HepG2 (cell line): ENCODE measurements around the gene CFAP43. TPM values are rescaled to one million over a fixed set of nuclear protein-coding genes. Genes with fewer than 3 reads are reported as not detected.

Experiments used
- ELF3 ChIP-seq: IDR thresholded peaks from 2 replicates; pipeline ENCODE4 v1.6.1; 2016; ENCODE audit warnings: missing genetic modification reagents, missing compliant biosample characterization
- MYNN ChIP-seq: sonication (generic); formaldehyde crosslinking; IDR thresholded peaks from 2 replicates; pipeline ENCODE4 v1.4.0; 2020; ENCODE audit warnings: mild to moderate bottlenecking, low read depth, missing genetic modification reagents
- PAXIP1 ChIP-seq: sonication (generic); formaldehyde crosslinking; conservative IDR thresholded peaks from 2 replicates; pipeline ENCODE4 v1.4.0; 2020; ENCODE audit warnings: mild to moderate bottlenecking, missing genetic modification reagents, moderate library complexity
- POLR2AphosphoS5 ChIP-seq: IDR thresholded peaks from 2 replicates; pipeline ENCODE4 v1.6.1; 2012; ENCODE audit warnings: low read depth, low read length
- PRDM10 ChIP-seq: sonication (generic); formaldehyde crosslinking; IDR thresholded peaks from 2 replicates; pipeline ENCODE4 v1.4.0; 2020; ENCODE audit warnings: low read depth, missing genetic modification reagents
- TFDP2 ChIP-seq: sonication (generic); formaldehyde crosslinking; IDR thresholded peaks from 2 replicates; pipeline ENCODE4 v1.4.0; 2020; ENCODE audit warnings: missing genetic modification reagents
- ZMYM4 ChIP-seq: sonication (generic); formaldehyde crosslinking; IDR thresholded peaks from 2 replicates; pipeline ENCODE4 v1.8.1; 2023; ENCODE audit warnings: mild to moderate bottlenecking, missing genetic modification reagents
- ZNF235 ChIP-seq: sonication (generic); formaldehyde crosslinking; IDR thresholded peaks from 2 replicates; pipeline ENCODE4 v1.8.1; 2023; ENCODE audit warnings: mild to moderate bottlenecking, missing genetic modification reagents, borderline replicate concordance
- ZNF547 ChIP-seq: sonication (generic); formaldehyde crosslinking; IDR thresholded peaks from 2 replicates; pipeline ENCODE4 v1.5.1; 2020; ENCODE audit warnings: mild to moderate bottlenecking, missing genetic modification reagents
- ZNF782 ChIP-seq: sonication (generic); formaldehyde crosslinking; IDR thresholded peaks from 2 replicates; pipeline ENCODE4 v1.4.0; 2020; ENCODE audit warnings: missing genetic modification reagents, mild to moderate bottlenecking, borderline replicate concordance
- polyA plus RNA-seq, 8 experiments: library from polyadenylated mRNA; depleted of rRNA in 3 of 8; stranded (reverse) in 7 of 8; unstranded in 1 of 8; fragments of >200 nt; fragmentation: Illumina TruSeq in 4 of 8; extraction: Trizol in 4 of 8; gene quantifications; 2 replicates each; pipeline versions ENCODE4 v1.2.1 to v1.2.3, GENCODE V29; 2011 to 2016; ENCODE audit warnings: low read depth in 4 of 8, missing spikeins in 1 of 8, mixed read lengths in 1 of 8; ENCODE audit not compliant: insufficient read depth in 1 of 8
- total RNA-seq, 5 experiments: library from RNA; depleted of rRNA; stranded (reverse); fragments of >200 nt; fragmentation: Illumina TruSeq; extraction: Trizol; gene quantifications; 2 replicates each; pipeline ENCODE4 v1.2.3, GENCODE V29; 2016; ENCODE audit warnings: low read depth in 1 of 5
- TF ChIP-seq, protein P1 (sequence below): sonication (generic); formaldehyde crosslinking; IDR thresholded peaks from 2 replicates; pipeline ENCODE4 v1.9.0; 2021; ENCODE audit warnings: missing genetic modification reagents, borderline replicate concordance

Gene CFAP43
- total and polyA plus RNA-seq, 2 of the 13 experiments (the other 11 are each of a cell fraction or from before 2014, with no cell fraction given) = 0.24 to 0.38 TPM

DNA sequence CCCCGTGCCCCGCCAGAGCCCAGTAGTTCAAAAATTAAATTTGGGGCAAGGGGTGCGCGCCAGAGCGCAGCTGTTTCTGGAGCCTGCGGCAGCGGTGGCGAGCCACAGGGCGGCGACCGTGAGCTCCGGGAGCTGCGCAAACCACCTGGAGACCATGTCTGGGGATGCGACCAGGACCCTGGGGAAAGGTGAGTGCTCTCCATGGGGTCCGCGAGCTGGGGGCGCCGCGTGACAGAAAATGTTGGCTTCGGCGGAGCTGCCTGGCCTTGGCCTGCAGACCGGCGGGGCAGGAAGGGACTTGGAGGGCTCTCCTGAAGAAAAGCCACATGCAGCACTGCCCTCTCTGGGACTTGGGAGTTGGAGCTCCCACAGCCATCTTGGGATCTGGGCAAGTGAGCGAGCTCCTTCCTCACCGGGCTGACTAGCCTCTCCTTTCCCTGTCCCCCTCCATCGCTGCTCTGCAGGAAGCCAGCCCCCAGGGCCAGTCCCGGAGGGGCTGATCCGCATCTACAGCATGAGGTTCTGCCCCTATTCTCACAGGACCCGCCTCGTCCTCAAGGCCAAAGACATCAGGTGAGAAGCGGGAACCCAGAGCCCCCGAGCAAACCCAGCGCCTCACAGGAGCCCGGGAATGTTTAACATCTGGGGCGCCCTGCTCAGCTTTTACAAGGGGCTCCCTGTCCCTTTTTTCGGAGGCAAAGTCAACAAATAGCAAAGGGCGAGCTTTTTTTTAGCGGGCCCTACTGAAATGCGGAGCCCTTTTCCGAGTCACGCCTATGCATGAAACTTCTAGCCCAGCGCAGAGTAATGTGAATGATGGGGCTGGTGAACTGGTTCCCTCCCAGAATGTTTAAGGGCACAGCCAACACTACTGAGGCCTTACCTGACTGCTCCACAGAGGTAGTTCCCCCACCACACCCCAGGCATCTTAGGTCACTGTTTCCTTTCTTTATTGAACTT lies 42.9 kb upstream of the CFAP43 start (continued):
- peak; percentile 30; the same call in 1 of the 2 replicates for TF ChIP-seq PAXIP1 (CRISPR knock-in tag)
- TF ChIP-seq POLR2AphosphoS5 = no peak
- peak; percentile 78; the same call in 1 of the 2 replicates for TF ChIP-seq ZNF235 (CRISPR knock-in tag)
- TF ChIP-seq MYNN = no peak
- peak; percentile 12; the same call in 1 of the 2 replicates for TF ChIP-seq ELF3 (CRISPR knock-in tag)
- peak; percentile 53; the same call in 1 of the 2 replicates for TF ChIP-seq ZMYM4
- TF ChIP-seq, protein P1, sequence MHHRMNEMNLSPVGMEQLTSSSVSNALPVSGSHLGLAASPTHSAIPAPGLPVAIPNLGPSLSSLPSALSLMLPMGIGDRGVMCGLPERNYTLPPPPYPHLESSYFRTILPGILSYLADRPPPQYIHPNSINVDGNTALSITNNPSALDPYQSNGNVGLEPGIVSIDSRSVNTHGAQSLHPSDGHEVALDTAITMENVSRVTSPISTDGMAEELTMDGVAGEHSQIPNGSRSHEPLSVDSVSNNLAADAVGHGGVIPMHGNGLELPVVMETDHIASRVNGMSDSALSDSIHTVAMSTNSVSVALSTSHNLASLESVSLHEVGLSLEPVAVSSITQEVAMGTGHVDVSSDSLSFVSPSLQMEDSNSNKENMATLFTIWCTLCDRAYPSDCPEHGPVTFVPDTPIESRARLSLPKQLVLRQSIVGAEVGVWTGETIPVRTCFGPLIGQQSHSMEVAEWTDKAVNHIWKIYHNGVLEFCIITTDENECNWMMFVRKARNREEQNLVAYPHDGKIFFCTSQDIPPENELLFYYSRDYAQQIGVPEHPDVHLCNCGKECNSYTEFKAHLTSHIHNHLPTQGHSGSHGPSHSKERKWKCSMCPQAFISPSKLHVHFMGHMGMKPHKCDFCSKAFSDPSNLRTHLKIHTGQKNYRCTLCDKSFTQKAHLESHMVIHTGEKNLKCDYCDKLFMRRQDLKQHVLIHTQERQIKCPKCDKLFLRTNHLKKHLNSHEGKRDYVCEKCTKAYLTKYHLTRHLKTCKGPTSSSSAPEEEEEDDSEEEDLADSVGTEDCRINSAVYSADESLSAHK (CRISPR knock-in tag) = no peak
- 0 out of 2 replicates have a peak, but pooled peaks have one; percentile 39 for TF ChIP-seq ZNF782 (CRISPR knock-in tag)
- no peak for TF ChIP-seq ZNF547 (CRISPR knock-in tag)
- 0 out of 2 replicates have a peak, but pooled peaks have one; percentile 16 for TF ChIP-seq TFDP2
- TF ChIP-seq PRDM10 (CRISPR knock-in tag) = peak; percentile 96
